DMS114 treated with DMSO at 0.1 percent for 48 hours (cell line): ENCODE results near the gene CARNS1.
"Not testable (repeated sequence)": the region's sequence is repeated elsewhere in the genome, so short reads cannot be mapped to it uniquely, and the experiment has no call there.

Experiments used
- DNase-seq: peaks from one replicate; lab custom pipeline; 2025; ENCODE audit not compliant: unreplicated experiment; lab: John Stamatoyannopoulos, UW

Gene CARNS1

GRCh38 chr11:67464411-67465188, 49.1 kb downstream of the CARNS1 start:
- no peak for DNase-seq

GRCh38 chr11:67465189-67465510, 49.7 kb downstream of the CARNS1 start:
- DNase-seq, result no peak

GRCh38 chr11:67465530-67465929, 50.1 kb downstream of the CARNS1 start:
- DNase-seq, result not testable (repeated sequence)

GRCh38 chr11:67466367-67466766, 50.9 kb downstream of the CARNS1 start:
- DNase-seq, result no peak

GRCh38 chr11:67466962-67467771, 51.7 kb downstream of the CARNS1 start:
- DNase-seq, result no peak

- DNase-seq, result no peak
These were observed 52.6 kb downstream of the CARNS1 start for GRCh38 chr11:67468056-67468455.

- no peak for DNase-seq
These were observed 52.9 kb downstream of the CARNS1 start for GRCh38 chr11:67468456-67468758.

- DNase-seq, result peak; percentile 89
These were observed 53.5 kb downstream of the CARNS1 start, which contains the start of gene TMEM134 for GRCh38 chr11:67468759-67469507. TMEM134 (minus strand) TSS chr11:67469251; CDS start chr11:67469192, 59 bp downstream.

- DNase-seq, result no peak
These were observed 54.0 kb downstream of the CARNS1 start for GRCh38 chr11:67469508-67469811.

GRCh38 chr11:67470337-67471002, 55.0 kb downstream of the CARNS1 start:
- DNase-seq, result no peak

GRCh38 chr11:67472882-67473281, 57.4 kb downstream of the CARNS1 start:
- DNase-seq, result no peak
